ENCODE measurements around the gene CGN.

CGN gene

GRCh38 chr1:151510957-151511635 lies at the start of gene CGN:
Gene CGN (plus strand): TSS chr1:151511387. CDS start chr1:151518520, 7,133 bp downstream.
- peak; percentile 31 to 96 (median 86) for DNase-seq

- no peak for DNase-seq
Observed at GRCh38 chr1:151461694-151462093, 49.5 kb upstream of the CGN start.

- no peak for DNase-seq
Observed at GRCh38 chr1:151465026-151465425, 46.2 kb upstream of the CGN start.

- DNase-seq: peak in 17 of 56 donors; percentile 2 to 53 (median 24)
Observed at GRCh38 chr1:151472856-151473731, 38.1 kb upstream of the CGN start.

GRCh38 chr1:151474745-151475144 lies 36.4 kb upstream of the CGN start:
- no peak for DNase-seq

- DNase-seq: no peak
Observed at GRCh38 chr1:151475175-151475574, 36.0 kb upstream of the CGN start.

- no peak for DNase-seq
Observed at GRCh38 chr1:151476083-151476482, 35.1 kb upstream of the CGN start.

- DNase-seq: no peak
Observed at GRCh38 chr1:151477066-151477465, 34.1 kb upstream of the CGN start.

- DNase-seq: no peak
Observed at GRCh38 chr1:151478140-151478812, 32.9 kb upstream of the CGN start.

- no peak for DNase-seq
Observed at GRCh38 chr1:151478923-151479322, 32.3 kb upstream of the CGN start.

GRCh38 chr1:151479462-151479861 lies 31.7 kb upstream of the CGN start:
- DNase-seq: no peak

- no peak for DNase-seq
Observed at GRCh38 chr1:151482017-151482416, 29.2 kb upstream of the CGN start.

- no peak for DNase-seq
Observed at GRCh38 chr1:151485685-151486255, 25.4 kb upstream of the CGN start.

GRCh38 chr1:151486557-151486956 lies 24.6 kb upstream of the CGN start:
- no peak for DNase-seq

GRCh38 chr1:151491641-151492040 lies 19.5 kb upstream of the CGN start:
- DNase-seq: no peak

- no peak for DNase-seq
Observed at GRCh38 chr1:151492120-151492519, 19.1 kb upstream of the CGN start.

- DNase-seq: no peak
Observed at GRCh38 chr1:151493042-151493441, 18.1 kb upstream of the CGN start.

GRCh38 chr1:151494741-151495281 lies 16.4 kb upstream of the CGN start:
- DNase-seq: peak in 9 of 56 donors; percentile 10 to 28 (median 16)

GRCh38 chr1:151495316-151495715 lies 15.9 kb upstream of the CGN start:
- DNase-seq: peak in 1 of 56 donors; percentile 4

GRCh38 chr1:151499365-151499764 lies 11.8 kb upstream of the CGN start:
- DNase-seq: no peak

- no peak for DNase-seq
Observed at GRCh38 chr1:151499930-151500329, 11.3 kb upstream of the CGN start.
